GM21526 (cell line): Measurements from ENCODE around the gene EXOSC3.
"Not testable (repeated sequence)": the region's sequence is repeated elsewhere in the genome, so short reads cannot be mapped to it uniquely, and the experiment has no call there.

Source experiments
- ATAC-seq: cut with Tn5 transposase; IDR thresholded peaks from one replicate; pipeline ENCODE4 v1.9.1; 2021; ENCODE audit warnings: moderate library complexity; ENCODE audit not compliant: unreplicated experiment, low FRiP score

EXOSC3 gene

DNA sequence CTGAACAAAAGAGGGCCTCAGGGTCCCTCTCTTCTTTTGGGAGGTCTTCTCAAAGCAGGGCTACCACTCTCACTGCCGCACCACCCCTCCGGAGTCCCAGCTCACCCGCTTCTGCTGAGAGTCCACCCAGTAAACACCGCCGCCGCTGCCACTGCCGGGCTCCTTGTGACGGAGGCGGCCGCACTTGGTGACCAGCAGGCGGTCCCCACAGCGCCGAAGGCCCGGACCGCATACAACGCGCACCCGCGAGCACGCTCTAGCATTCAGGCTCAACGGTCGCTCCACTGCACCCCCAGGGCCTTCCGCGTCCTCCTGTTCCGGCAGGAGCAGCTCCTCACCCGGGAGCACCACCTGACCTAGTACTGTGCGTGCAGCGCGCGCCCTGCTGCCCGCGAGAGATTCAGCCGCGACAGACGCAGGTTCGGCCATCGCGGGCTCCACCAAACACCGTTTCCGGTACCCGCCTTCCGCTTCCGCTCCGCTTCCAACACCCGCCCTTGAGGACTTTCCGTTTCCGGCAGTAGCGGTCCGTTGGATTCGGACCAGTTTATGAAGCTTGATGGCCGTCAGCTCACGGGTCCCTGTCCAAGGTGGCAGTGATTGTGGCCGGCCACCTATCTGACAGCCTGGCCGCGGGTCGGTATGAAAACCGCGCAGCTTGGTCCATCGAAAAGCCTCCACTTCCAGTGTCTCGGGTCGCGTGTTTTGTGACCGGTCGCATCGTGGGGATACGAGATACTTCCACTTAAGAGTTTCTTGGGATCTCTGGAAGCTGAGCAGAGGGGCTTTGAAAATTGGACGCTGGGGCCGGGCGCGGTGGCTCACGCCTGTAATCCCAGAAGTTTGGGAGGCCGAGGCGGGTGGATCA lies at the start of gene EXOSC3:
Gene EXOSC3, minus strand, starts transcription at position 449 of the 868 bp plus-strand sequence. Its CDS starts 20 bp downstream, at position 429.
- peak; percentile 85 for ATAC-seq

GRCh38 chr9:37827483-37828165 lies 42.8 kb upstream of the EXOSC3 start:
- no peak for ATAC-seq

DNA sequence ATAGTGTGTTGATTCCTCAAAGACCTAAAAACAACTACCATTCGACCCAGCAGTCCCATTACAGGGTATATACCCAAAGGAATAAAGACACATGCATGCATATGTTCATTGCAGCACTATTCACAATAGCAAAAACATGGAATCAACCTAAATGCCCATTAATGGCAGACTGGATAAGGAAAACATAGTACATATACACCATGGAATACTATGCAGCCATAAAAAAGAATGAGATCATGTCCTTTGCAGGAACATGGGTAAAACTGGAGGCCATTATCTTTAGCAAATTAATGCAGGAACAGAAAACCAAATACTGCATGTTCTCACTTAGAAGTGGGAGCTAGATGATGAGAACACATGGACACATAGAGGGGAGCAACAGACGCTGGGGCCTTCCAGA lies 40.3 kb upstream of the EXOSC3 start:
- not testable (repeated sequence) for ATAC-seq

- ATAC-seq: peak; percentile 58
Measured at GRCh38 chr9:37820142-37820541, 35.3 kb upstream of the EXOSC3 start.

DNA sequence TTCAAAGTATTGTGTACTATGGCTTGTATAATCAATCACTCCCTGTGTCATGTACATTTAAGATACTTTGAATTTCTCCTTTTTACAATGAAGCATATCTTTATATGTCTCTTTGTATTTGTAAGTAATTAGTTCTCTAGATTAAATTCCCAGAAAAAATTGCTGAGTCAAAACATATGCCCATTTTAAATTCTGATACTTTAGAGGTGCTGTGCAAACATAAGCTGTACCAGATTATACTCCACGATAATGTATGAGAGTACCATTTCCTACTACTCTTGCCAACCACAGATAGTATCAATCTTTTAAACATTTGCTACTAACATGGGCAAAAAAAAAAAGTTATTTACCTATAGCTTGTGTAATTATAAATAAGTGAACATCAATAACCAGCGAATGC lies 34.0 kb upstream of the EXOSC3 start:
- no peak for ATAC-seq

- ATAC-seq: no peak
Measured at GRCh38 chr9:37812773-37813379, 28.0 kb upstream of the EXOSC3 start.

- no peak for ATAC-seq
Measured at GRCh38 chr9:37811906-37812476, 27.1 kb upstream of the EXOSC3 start.

DNA sequence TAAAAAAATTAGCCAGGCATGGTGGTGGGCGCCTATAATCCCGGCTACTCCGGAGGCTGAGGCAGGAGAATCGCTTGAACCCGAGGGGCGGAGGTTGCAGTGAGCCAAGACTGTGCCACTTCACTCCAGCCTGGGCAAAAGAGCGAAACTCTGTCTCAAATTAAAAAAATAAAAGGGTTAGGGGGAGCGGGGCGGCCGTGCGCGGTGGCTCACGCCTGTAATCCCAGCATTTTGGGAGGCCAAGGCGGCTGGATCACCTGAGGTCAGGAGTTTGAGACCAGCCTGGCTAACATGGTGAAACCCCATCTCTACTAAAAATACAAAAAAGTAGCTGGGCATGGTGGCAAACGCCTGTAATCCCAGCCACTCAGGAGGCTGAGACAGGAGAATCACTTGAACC lies 24.8 kb upstream of the EXOSC3 start:
- not testable (repeated sequence) for ATAC-seq

DNA sequence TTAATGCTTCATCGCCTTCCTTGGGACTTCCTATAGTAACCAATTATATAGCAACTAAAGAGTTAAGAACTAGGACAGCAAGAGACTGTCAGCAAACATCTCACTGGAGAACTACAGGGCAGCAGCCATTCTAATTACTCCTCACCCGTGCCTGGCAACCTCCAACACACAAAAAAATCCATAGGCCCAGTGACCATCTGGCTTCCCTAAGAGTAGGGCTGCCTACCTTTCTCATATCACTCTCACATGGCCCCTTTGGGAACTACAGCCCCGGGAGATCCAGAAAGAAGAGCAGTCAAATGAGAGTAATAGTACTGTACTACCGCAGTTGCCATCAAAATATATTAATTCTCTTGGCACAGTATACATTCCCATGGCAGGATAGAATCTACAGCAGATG lies 21.4 kb upstream of the EXOSC3 start:
- ATAC-seq: no peak

GRCh38 chr9:37801959-37802711 lies 17.3 kb upstream of the EXOSC3 start:
- ATAC-seq: no peak

- ATAC-seq: peak; percentile 47
Measured at GRCh38 chr9:37801287-37801850, 16.5 kb upstream of the EXOSC3 start.

GRCh38 chr9:37800631-37801286 lies 15.9 kb upstream of the EXOSC3 start, which contains the start of gene DCAF10:
Gene DCAF10, plus strand, starts transcription at chr9:37800797. Its CDS starts 70 bp downstream, at chr9:37800867.
- ATAC-seq: peak; percentile 62

DNA sequence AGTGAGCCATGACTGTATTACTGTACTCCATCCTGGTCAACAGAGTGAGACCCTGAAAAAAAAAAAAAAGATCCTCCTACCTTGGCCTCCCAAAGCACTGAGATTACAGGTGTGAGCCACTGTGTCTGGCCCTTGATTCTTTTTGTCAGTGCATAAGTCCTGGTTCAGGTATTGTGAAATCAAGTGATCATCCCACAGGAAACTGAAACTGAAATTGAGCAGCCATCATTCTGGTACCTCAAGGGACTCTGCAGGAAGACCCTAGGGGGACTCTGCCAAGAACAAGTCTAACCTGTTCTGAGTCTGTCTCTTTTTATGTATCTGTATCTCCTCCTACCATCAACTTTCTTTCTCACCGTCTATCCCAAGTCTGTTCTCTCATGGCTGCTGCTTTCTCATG lies 13.8 kb upstream of the EXOSC3 start:
- ATAC-seq: no peak

DNA sequence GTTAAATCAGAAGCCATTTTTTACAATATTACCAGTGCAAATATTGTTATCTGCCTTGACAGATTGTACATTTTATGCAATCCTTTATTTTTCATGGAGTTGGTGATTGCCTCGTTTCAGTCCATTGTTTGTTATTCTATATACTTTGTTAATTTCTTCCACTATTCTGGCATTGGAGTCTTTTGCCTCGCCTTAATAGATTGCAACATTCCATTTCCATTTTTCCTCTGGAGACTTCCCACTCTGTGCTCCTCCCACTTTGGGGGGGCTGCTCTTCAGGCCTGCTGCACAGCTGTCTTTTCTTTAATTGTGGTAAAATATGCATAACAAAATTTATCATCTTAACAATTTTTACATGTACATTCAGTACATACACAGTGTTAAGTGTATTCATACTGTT lies 11.4 kb upstream of the EXOSC3 start:
- ATAC-seq: no peak

DNA sequence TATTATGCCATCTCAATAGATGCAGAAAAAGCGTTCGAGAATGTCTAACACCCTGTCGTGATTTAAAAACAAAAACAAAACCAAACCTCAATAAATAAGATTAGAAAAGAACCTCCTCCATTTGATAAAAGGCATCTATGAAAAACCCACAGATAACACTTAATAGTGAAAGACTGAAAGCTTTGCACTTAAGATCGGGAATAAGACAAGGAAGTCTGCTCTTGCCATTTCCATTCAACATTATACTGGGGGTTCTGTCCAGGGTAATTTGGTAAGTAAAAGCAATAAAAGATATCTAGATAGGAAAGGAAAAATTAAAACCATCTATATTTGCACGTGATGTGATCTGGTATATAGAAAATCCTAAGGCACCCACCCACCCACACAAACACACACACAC lies 7.3 kb upstream of the EXOSC3 start:
- no peak for ATAC-seq

DNA sequence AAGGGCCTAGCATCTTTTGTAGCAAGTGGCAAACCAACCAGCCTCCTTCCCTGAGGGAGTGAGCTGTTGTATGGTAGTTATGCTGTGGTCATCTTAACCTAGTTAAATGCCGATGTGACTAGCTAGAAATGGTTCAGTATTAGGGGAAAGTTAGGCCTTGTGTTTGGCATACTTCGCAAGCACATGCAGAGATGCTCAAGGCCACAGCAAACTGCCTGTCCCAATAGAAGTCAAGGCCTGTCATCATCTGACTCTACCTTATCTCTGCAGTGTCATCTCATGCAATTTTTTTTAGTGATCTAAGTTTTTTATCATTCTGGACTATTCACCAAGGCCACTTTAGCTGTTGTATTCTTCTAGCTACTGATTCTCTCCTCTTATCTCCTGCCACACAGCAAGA lies 5.2 kb upstream of the EXOSC3 start:
- no peak for ATAC-seq

DNA sequence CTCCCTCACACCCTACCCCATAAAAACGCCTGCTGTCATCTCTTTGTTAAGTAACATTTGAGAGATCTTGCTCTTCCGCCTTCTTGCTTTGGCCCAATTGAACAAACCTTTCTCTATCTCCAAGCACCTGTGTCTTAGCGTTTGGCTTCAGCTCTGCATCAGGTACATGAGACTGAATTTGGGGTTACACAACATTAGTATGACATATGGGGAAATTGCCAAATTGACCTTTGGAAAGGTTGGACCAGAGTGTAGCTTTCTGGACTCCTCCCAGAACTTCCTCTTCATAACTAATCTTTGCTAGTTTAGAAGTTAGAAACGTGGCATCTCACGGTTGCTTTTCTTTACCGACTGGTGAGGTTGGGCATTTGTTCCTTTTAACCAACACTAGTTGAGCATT lies 3.5 kb upstream of the EXOSC3 start:
- no peak for ATAC-seq

- ATAC-seq: no peak
Measured at GRCh38 chr9:37787059-37787458, 2.2 kb upstream of the EXOSC3 start.

GRCh38 chr9:37784291-37784615 lies 611 bp downstream of the EXOSC3 start:
- no peak for ATAC-seq

DNA sequence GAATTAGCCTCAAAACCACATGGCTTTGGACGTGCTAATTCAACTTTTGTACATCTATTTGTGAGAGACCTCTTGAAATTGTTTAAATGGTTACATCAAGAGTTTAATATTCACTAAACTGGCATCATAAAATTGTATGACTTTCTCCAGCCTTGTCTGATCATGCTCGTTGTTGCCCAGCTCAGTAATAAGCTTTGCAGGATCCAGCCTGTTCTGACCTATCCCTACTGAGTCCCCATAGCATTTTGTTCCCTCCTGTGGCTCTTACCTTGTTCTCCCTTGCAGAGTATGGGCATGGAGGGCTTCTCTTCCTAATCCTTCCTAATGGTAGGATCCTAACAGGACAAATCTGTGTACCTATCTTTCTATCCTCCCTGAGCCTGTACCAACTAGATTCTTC lies 6.3 kb downstream of the EXOSC3 start:
- ATAC-seq: no peak
